HG02763 (cell line): ENCODE results near the gene TRMT44.
"Not testable (repeated sequence)": the region's sequence is repeated elsewhere in the genome, so short reads cannot be mapped to it uniquely, and the experiment has no call there.

Source experiments
- ATAC-seq: cut with Tn5 transposase; IDR thresholded peaks from one replicate; pipeline ENCODE4 v1.9.1; 2021; ENCODE audit warnings: mild to moderate bottlenecking, moderate library complexity; ENCODE audit not compliant: unreplicated experiment

Gene TRMT44

GRCh38 chr4:8491478-8491877 is 50.9 kb downstream of the TRMT44 start:
- not testable (repeated sequence) for ATAC-seq

- ATAC-seq: no peak
These were observed 51.6 kb downstream of the TRMT44 start for GRCh38 chr4:8492174-8492573.

- ATAC-seq: no peak
These were observed 52.9 kb downstream of the TRMT44 start for GRCh38 chr4:8493484-8493883.

- ATAC-seq: no peak
These were observed 53.6 kb downstream of the TRMT44 start for GRCh38 chr4:8494218-8494617.

- no peak for ATAC-seq
These were observed 54.5 kb downstream of the TRMT44 start for GRCh38 chr4:8494983-8495548.

GRCh38 chr4:8495803-8496202 is 55.2 kb downstream of the TRMT44 start:
- ATAC-seq: no peak

- no peak for ATAC-seq
These were observed 57.2 kb downstream of the TRMT44 start for GRCh38 chr4:8497762-8498161.

GRCh38 chr4:8500966-8501365 is 60.4 kb downstream of the TRMT44 start:
- no peak for ATAC-seq

- ATAC-seq: no peak
These were observed 61.2 kb downstream of the TRMT44 start for GRCh38 chr4:8501781-8502180.

- ATAC-seq: no peak
These were observed 61.8 kb downstream of the TRMT44 start for GRCh38 chr4:8502371-8502770.

GRCh38 chr4:8502836-8503585 is 62.4 kb downstream of the TRMT44 start:
- ATAC-seq: no peak

GRCh38 chr4:8503801-8504200 is 63.2 kb downstream of the TRMT44 start:
- no peak for ATAC-seq

GRCh38 chr4:8504279-8505007 is 63.9 kb downstream of the TRMT44 start:
- ATAC-seq: no peak

GRCh38 chr4:8505229-8505628 is 64.7 kb downstream of the TRMT44 start:
- no peak for ATAC-seq

GRCh38 chr4:8506006-8506372 is 65.4 kb downstream of the TRMT44 start:
- no peak for ATAC-seq

- no peak for ATAC-seq
These were observed 66.0 kb downstream of the TRMT44 start for GRCh38 chr4:8506373-8507195.

- ATAC-seq: no peak
These were observed 66.6 kb downstream of the TRMT44 start for GRCh38 chr4:8507196-8507570.

GRCh38 chr4:8507624-8508023 is 67.0 kb downstream of the TRMT44 start:
- ATAC-seq: no peak

GRCh38 chr4:8508266-8508665 is 67.7 kb downstream of the TRMT44 start:
- no peak for ATAC-seq

- ATAC-seq: no peak
These were observed 68.2 kb downstream of the TRMT44 start for GRCh38 chr4:8508740-8509139.

GRCh38 chr4:8509311-8509950 is 68.9 kb downstream of the TRMT44 start:
- ATAC-seq: no peak
